ENCODE results near the gene AP3D1. TPM values are rescaled to one million over a fixed set of nuclear protein-coding genes. Genes with fewer than 3 reads are reported as not detected.

The AP3D1 gene
- total RNA-seq, 2 experiments from 2014 or later = 60.5 to 64.2 TPM

DNA sequence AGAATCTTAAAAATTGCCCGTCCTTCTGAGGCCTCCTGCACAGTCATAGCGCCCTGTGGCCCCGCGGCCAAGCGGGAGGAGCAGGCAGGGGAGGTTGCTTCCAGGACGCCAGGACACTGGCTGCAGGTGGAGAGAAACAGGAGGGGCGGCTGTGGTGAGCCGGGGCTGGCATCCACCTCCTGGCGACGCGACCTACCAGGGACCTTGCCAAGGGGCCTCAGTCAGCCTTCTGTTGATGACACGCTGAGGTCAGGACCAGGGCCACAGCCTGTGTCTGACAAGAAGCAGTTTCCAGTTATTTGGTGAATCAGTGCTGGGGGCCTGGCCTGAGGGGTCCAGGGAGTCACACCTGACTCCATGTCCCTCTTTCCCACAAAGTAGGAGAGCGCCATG, 87.0 kb downstream of the AP3D1 start:
- no peaks in the 10 kb centered on the region for H3K27me3 Mint-ChIP-seq (ENCODE audit: low read depth)
- intact Hi-C loops (cut with micrococcal nuclease) = loop anchor here (5.0 kb wide), 2 partner anchors 167 to 182 kb away; no protein-coding TSS in a partner anchor
- peaks cover 19% of the 10 kb centered on the region for H3K4me1 Mint-ChIP-seq (ENCODE audit: low read depth)
- DNase-seq = no peak
- no peaks in the 10 kb centered on the region for H3K36me3 Mint-ChIP-seq (ENCODE audit: low read depth)
- CTCF ChIA-PET = no interaction called here
- H3K27ac Mint-ChIP-seq = no peak overlapping the region
- no peak overlapping the region for H3K4me3 Mint-ChIP-seq
- no peaks in the 10 kb centered on the region for H3K9me3 Mint-ChIP-seq

DNA sequence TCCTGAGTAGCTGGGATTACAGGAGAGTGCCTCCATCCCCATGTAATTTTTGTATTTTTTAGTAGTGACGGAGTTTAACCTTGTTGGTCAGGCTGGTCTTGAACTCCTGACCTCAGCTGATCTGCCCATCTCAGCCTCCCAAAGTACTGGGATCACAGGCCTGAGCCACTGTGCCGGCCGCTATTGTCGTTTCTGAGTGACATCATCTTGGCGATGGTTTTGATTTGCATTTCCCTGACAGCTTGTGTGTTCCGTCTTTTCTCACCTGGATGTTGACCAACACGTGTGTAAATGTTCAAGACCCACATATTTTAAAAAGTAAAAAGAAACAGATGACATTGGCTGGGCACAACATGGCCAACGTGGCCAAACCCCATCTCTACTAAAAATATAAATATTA, 87.5 kb downstream of the AP3D1 start:
- Mint-ChIP-seq H3K9me3 (no peaks in the 10 kb centered on the region), H3K4me1 (ENCODE audit: low read depth) (peaks cover 23% of the 10 kb centered on the region), H3K27ac (no peak overlapping the region), H3K4me3 (no peak overlapping the region), H3K27me3 (ENCODE audit: low read depth) (no peaks in the 10 kb centered on the region), H3K36me3 (ENCODE audit: low read depth) (no peaks in the 10 kb centered on the region)
- intact Hi-C loops (cut with micrococcal nuclease) = loop anchor here (5.0 kb wide), 2 partner anchors 167 to 182 kb away; no protein-coding TSS in a partner anchor
- no peak for DNase-seq
- CTCF ChIA-PET = no interaction called here

DNA sequence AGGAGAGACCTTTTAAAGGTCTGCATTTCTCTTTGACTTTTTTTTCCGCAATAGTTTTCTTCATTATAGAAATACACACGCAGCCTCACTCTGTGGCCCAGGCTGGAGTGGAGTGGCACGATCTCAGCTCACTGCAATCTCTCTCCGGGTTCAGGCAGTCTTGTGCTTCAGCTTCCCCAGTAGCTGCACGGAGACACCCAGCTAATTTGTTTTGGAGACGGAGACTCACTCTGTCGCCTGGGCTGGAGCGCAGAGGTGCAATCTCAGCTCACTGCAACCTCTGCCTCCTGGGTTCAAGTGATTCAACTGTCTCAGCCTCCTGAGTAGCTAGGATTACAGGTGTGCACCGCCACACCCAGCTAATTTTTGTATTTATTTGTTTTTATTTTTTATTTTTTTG, 88.6 kb downstream of the AP3D1 start:
- Mint-ChIP-seq H3K36me3 (ENCODE audit: low read depth) (no peaks in the 10 kb centered on the region), H3K27ac (peak overlapping the region; percentile 34), H3K4me3 (peak overlapping the region; percentile 87), H3K4me1 (ENCODE audit: low read depth) (peaks cover 29% of the 10 kb centered on the region), H3K27me3 (ENCODE audit: low read depth) (no peaks in the 10 kb centered on the region), H3K9me3 (no peaks in the 10 kb centered on the region)
- no peak for DNase-seq
- intact Hi-C loops (cut with micrococcal nuclease) = loop anchor here (5.0 kb wide), 2 partner anchors 165 to 180 kb away; no protein-coding TSS in a partner anchor
- CTCF ChIA-PET = interaction anchor here (1.7 kb wide), 1 partner anchor 43 kb away, joined by 7 read pairs; no protein-coding TSS in a partner anchor

DNA sequence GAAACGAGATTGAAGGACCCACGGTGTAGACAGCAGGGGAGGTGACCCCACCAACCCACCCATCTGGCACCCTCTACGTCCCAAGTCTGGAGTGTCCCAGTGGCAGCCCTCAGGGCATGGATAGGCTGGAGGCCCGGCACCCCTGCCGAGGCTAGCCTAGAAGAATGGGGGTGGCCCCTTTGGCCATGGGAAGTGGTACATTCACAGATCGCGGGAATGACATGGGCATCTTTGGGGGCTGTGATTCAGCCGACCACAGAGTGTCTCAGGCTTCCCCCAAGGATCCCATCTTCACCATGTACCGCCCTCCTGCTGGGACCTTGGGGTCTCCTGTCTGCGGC, 89.0 kb downstream of the AP3D1 start:
- Mint-ChIP-seq H3K27me3 (ENCODE audit: low read depth) (no peaks in the 10 kb centered on the region), H3K27ac (peak overlapping the region; percentile 86), H3K36me3 (ENCODE audit: low read depth) (no peaks in the 10 kb centered on the region), H3K4me3 (peak overlapping the region; percentile 87), H3K9me3 (no peaks in the 10 kb centered on the region), H3K4me1 (ENCODE audit: low read depth) (peaks cover 31% of the 10 kb centered on the region)
- CTCF ChIA-PET = interaction anchor here (0.8 to 1.7 kb wide), 2 partner anchors 33 to 43 kb away, joined by 3 to 7 read pairs; no protein-coding TSS in a partner anchor
- intact Hi-C loops (cut with micrococcal nuclease) = loop anchor here (5.0 kb wide), 2 partner anchors 165 to 180 kb away; no protein-coding TSS in a partner anchor
- DNase-seq = no peak

DNA sequence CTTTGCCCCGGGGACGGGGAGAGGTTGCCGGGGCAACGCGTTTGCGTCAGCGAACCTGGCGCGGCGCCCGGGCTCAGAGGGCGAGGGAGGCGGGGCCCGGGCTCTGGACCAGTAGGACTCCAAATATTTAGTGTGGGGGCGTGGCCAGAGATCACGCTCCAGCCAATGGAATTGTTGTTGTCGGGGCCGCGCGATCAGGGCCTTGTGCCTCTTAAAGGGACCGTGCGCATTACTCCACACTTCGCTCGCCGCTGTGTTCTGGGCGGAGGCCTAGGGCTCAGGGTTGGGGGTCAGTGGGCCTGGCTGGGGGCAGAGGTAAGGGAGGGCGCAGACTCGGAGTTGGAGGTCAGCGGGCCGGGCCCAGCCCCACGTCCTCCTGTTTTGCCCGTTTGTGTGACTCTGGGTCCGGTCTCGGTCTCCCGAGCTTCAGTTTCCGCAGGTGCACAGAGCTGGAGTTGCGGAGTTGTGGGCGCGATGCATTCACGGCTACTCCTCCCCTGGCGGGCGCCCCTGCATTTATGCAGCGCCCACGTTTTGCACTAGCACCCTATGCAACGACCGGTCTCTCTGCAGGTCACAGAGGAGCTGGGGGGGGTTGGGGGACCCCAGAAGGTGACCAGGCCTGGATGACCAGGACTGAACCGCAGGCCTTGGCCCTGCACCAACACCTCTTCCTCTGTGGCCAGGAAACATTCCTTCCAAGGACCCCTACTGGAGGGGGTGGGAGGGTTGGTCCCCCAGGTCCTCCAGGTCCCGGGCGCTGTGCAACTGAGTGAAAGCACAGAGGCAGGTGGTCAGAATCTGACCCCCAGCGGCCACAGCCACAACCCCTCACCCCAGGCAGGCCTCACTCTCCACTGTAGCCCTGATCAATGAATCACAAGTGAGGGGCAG, 89.6 kb downstream of the AP3D1 start:
- peak overlapping the region; percentile 87 for H3K4me3 Mint-ChIP-seq
- CTCF ChIA-PET = interaction anchor here (0.8 to 1.7 kb wide), 2 partner anchors 33 to 42 kb away, joined by 3 to 7 read pairs; no protein-coding TSS in a partner anchor
- peak; percentile 99 for DNase-seq
- peaks cover 36% of the 10 kb centered on the region for H3K4me1 Mint-ChIP-seq (ENCODE audit: low read depth)
- peak overlapping the region; percentile 86 for H3K27ac Mint-ChIP-seq
- H3K9me3 Mint-ChIP-seq = no peaks in the 10 kb centered on the region
- H3K27me3 Mint-ChIP-seq (ENCODE audit: low read depth) = no peaks in the 10 kb centered on the region
- intact Hi-C loops (cut with micrococcal nuclease) = loop anchor here (1.0 to 5.0 kb wide), 7 partner anchors 10 to 179 kb away; partner anchors contain the start of genes AP3D1, IZUMO4, MKNK2 and MOB3A
- H3K36me3 Mint-ChIP-seq (ENCODE audit: low read depth) = no peaks in the 10 kb centered on the region

DNA sequence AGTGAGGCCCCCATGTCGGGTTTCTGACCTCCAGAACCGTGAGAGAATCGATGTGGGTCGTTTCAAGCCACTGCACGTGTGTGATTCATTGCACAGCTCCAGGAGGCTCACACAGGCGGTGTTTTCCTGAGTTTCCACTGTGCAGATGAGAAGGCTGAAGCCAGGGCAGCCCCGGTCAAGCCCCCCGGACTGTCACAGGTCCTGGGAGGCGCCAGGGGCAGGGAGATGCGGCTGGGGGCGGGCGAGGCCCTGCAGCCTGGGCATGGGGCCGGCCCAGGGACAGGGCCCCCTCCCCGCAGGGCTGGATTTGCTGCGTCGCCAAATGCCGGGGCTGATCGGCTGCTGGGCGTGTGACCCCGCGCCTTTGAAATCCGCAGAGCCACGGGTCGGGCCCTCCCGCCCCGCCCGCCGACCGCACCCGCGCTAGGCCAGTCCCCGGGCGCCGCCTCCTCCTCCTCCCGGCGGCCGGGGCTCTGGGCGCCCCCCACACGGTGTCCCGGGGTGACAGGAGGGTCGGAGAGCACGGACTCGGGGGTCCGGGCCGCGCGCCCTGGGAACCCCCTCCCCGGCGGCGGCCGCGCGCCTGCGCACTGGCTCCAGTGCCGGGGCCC, 90.4 kb downstream of the AP3D1 start:
- Mint-ChIP-seq H3K4me1 (ENCODE audit: low read depth) (peaks cover 41% of the 10 kb centered on the region), H3K4me3 (peak overlapping the region; percentile 87), H3K27ac (peak overlapping the region; percentile 98), H3K27me3 (ENCODE audit: low read depth) (no peaks in the 10 kb centered on the region), H3K9me3 (no peaks in the 10 kb centered on the region), H3K36me3 (ENCODE audit: low read depth) (no peaks in the 10 kb centered on the region)
- no peak for DNase-seq
- intact Hi-C loops (cut with micrococcal nuclease) = loop anchor here (1.0 to 5.0 kb wide), 7 partner anchors 10 to 179 kb away; partner anchors contain the start of genes AP3D1, IZUMO4, MKNK2 and MOB3A
- CTCF ChIA-PET = interaction anchor here (0.8 to 1.7 kb wide), 3 partner anchors 9 to 41 kb away, joined by 3 to 7 read pairs (median 4); no protein-coding TSS in a partner anchor

DNA sequence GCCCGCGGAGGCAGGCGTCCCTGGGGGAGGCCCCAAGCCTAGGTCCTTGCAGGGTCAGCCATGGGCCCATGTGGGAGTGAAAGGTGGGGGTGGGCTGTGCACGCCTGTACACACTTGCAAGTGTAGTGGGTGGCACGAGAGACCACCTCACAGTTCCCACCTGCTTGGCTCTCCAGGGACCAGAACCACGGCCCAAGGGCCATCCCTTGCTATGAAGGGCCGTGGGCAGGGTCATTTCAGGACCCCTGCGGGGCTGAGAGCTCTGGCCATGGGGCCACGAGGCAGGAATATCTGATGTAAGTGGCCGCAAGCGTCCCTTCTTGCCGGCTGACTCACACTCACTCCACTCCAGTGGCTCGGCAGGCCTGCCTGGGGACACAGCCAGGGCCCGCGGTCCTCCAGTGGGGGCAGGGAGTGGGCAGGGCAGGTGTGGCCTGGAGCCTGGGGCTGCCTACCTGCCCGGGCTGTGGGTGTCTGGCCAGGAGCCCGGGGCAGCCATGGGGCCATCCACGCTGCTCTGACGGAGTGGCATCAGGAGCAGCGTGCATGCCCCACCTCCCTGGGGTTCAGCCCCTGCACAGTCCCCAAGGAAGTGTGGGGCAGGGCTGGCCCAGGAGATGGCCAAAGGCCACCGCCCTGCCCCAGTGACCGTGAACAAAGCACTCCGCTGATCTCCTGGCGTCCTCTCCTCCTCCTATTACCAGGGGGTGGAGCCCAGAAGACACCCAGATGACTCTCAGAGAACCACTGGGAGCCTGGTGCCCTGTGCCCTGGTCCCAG, 91.8 kb downstream of the AP3D1 start:
- H3K9me3 Mint-ChIP-seq = no peaks in the 10 kb centered on the region
- CTCF ChIA-PET = no interaction called here
- H3K27ac Mint-ChIP-seq = peak overlapping the region; percentile 98
- peaks cover 52% of the 10 kb centered on the region for H3K4me1 Mint-ChIP-seq (ENCODE audit: low read depth)
- no peaks in the 10 kb centered on the region for H3K36me3 Mint-ChIP-seq (ENCODE audit: low read depth)
- DNase-seq = no peak
- intact Hi-C loops (cut with micrococcal nuclease) = loop anchor here (2.0 to 5.0 kb wide), 3 partner anchors 25 to 177 kb away; no protein-coding TSS in a partner anchor
- H3K27me3 Mint-ChIP-seq (ENCODE audit: low read depth) = no peaks in the 10 kb centered on the region
- H3K4me3 Mint-ChIP-seq = peak overlapping the region; percentile 81

DNA sequence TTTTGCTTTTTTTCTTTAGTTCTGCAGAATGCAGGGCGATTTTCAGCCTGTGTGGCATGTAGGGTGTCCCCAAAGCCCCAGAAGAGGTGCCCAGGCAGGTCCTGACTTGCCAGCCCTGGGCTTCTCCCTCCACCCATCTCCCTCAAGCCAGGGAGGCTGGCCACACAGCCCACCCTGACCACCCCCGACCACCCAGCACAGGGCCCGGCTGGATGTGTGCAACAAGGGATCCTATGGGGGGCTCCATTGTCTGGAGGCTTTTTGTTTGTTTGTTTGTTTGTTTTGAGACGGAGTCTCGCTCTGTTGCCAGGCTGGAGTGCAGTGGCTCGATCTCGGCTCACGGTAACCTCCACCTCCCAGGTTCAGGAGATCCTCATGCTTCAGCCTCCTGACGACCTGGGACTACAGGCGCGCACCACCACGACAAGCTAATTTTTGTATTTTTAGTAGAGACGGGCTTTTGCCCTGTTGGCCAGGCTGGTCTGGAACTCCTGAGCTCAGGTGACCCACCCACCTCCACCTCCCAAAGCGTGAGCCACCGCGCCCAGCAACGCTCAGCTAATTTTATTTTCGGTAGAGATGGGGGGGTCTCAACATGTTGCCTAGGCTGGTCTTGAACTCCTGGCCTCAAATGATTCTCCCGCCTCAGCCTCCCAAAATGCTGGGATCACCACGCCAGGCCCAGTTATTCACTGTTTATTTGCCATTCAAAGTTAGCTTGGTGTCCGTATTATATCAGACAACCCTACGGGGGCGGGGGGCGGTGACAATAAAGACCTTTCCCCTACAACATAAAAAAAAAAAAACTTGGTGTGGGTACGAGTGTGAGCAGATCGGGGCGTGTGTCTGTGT, 92.6 kb downstream of the AP3D1 start:
- H3K27me3 Mint-ChIP-seq (ENCODE audit: low read depth) = no peaks in the 10 kb centered on the region
- intact Hi-C loops (cut with micrococcal nuclease) = no loop called here
- peaks cover 55% of the 10 kb centered on the region for H3K4me1 Mint-ChIP-seq (ENCODE audit: low read depth)
- peak overlapping the region; percentile 81 for H3K27ac Mint-ChIP-seq
- no peak overlapping the region for H3K4me3 Mint-ChIP-seq
- H3K9me3 Mint-ChIP-seq = no peaks in the 10 kb centered on the region
- no peak for DNase-seq
- CTCF ChIA-PET = no interaction called here
- no peaks in the 10 kb centered on the region for H3K36me3 Mint-ChIP-seq (ENCODE audit: low read depth)

DNA sequence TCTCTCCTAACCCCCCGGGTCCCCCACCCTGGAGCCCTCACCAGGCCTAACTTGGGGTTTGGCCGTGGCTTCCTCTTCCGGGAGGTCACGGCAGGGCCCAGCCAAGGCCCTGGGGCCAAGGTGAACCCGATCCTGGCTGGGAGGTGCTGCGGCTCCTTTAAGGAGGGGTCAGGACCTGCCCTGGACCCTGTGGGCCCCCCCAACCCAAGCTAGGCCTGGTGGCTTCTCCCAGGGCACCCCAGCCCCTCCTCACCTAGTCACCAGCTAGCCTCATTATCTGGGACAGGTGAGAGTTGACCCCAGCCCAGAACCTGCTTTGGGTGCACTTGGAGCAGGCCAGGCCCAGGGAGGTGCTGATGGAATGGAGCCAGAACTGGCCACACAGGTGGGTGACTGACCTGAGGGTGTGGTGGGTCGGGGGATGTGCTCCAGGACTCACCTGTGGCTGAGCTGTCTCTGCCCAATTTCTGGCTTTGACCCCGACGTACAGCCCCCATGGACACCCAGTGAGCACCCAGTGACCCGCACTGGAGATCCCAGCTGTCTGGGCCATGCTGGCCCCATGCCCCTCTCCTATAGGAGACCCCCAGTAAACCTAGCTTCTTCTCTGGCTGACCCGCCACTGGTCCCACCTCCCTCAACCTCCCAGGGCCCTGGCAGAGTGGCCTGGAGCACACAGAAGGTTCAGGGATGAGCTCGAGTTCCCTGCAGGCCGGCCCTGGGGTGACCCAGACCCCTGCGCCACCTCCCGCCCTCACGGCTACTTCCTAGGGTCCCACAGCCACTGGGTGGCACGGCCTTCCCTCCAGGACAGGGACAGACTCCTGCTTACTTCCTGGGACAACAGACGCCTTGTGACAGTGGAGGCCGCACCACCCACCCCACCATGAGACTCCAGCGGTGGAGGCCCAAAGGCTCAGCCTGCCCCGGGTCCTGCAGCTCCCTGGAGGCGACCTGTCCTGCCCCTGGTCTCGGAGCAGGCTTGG, 93.6 kb downstream of the AP3D1 start:
- no peak overlapping the region for H3K4me3 Mint-ChIP-seq
- DNase-seq = no peak

DNA sequence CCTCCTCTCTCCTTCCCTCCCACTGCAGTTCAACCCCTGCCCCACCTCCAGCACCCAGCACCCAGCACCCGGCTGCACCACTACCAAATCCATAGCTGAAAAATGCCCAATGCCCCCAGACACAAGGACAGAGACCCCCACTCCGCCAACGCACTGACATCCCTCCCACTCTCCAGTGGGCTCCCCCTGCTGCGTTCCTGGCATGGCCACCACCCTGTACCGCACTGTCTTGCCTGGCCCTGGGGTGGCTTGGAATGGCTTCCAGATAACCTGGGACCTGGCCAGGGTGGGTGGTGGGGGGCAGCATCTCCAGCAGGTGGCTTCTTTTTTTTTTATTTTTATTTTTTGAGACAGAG, 94.6 kb downstream of the AP3D1 start:
- no peaks in the 10 kb centered on the region for H3K9me3 Mint-ChIP-seq
- no peaks in the 10 kb centered on the region for H3K36me3 Mint-ChIP-seq (ENCODE audit: low read depth)
- H3K27ac Mint-ChIP-seq = peak overlapping the region; percentile 82
- H3K4me3 Mint-ChIP-seq = peak overlapping the region; percentile 46
- DNase-seq = no peak
- peaks cover 56% of the 10 kb centered on the region for H3K4me1 Mint-ChIP-seq (ENCODE audit: low read depth)
- intact Hi-C loops (cut with micrococcal nuclease) = no loop called here
- H3K27me3 Mint-ChIP-seq (ENCODE audit: low read depth) = no peaks in the 10 kb centered on the region
- CTCF ChIA-PET = no interaction called here

More for the DNA sequence above, 93.6 kb downstream of the AP3D1 start:
- CTCF ChIA-PET = no interaction called here
- Mint-ChIP-seq H3K27me3 (ENCODE audit: low read depth) (no peaks in the 10 kb centered on the region), H3K36me3 (ENCODE audit: low read depth) (no peaks in the 10 kb centered on the region), H3K27ac (peak overlapping the region; percentile 82), H3K4me1 (ENCODE audit: low read depth) (peaks cover 57% of the 10 kb centered on the region), H3K9me3 (no peaks in the 10 kb centered on the region)
- intact Hi-C loops (cut with micrococcal nuclease) = no loop called here
